Inflammatory macrophage treated with lipopolysaccharide for 4 hours (primary cell): ENCODE measurements around the gene MYH3.

Experiments
- DNase-seq: peaks from one replicate; pipeline ENCODE4 v3.0.0-alpha.2; 2020

MYH3 gene

GRCh38 chr17:10612957-10613744, 44.0 kb downstream of the MYH3 start:
- no peak for DNase-seq

GRCh38 chr17:10610884-10611283, 46.2 kb downstream of the MYH3 start:
- DNase-seq = no peak

GRCh38 chr17:10608244-10608643, 48.9 kb downstream of the MYH3 start:
- no peak for DNase-seq

- DNase-seq = no peak
Observed at GRCh38 chr17:10606110-10606509, 51.0 kb downstream of the MYH3 start.

GRCh38 chr17:10605221-10605783, 51.8 kb downstream of the MYH3 start:
- no peak for DNase-seq

GRCh38 chr17:10604521-10604920, 52.6 kb downstream of the MYH3 start:
- DNase-seq = no peak

- DNase-seq = no peak
Observed at GRCh38 chr17:10603931-10604330, 53.2 kb downstream of the MYH3 start.

GRCh38 chr17:10600571-10600970, 56.5 kb downstream of the MYH3 start:
- DNase-seq = no peak

GRCh38 chr17:10598621-10599020, 58.5 kb downstream of the MYH3 start:
- DNase-seq = no peak

- DNase-seq = no peak
Observed at GRCh38 chr17:10589553-10590145, 67.5 kb downstream of the MYH3 start.

GRCh38 chr17:10585529-10585928, 71.6 kb downstream of the MYH3 start:
- DNase-seq = no peak

GRCh38 chr17:10583834-10584233, 73.3 kb downstream of the MYH3 start:
- DNase-seq = no peak

GRCh38 chr17:10579270-10579669, 77.8 kb downstream of the MYH3 start:
- DNase-seq = no peak
